Spleen (tissue), 11 donors: ENCODE data around the gene DUSP8. TPM values are rescaled to one million over a fixed set of nuclear protein-coding genes. Genes with fewer than 3 reads are reported as not detected.

Experiments used
- DNase-seq: peaks from one replicate; pipeline ENCODE4 v3.0.0-alpha.2; 2020
- H3K27ac ChIP-seq, 8 donors: fragments of 200-600 bp; sonication (generic) in 7 of 8; 1 replicate in 4 of 8; 2 replicates in 4 of 8; pipeline versions ENCODE4 v1.5.0 to v1.8.0; 2016 to 2021; ENCODE audit warnings: inconsistent platforms in 4 of 8, mild to moderate bottlenecking in 4 of 8, moderate library complexity in 1 of 8
- H3K27me3 ChIP-seq, 7 donors: fragments of 200-600 bp; sonication (generic) in 6 of 7; replicated peaks in 1 of 7; 1 replicate in 4 of 7; 2 replicates in 3 of 7; pipeline versions ENCODE4 v1.5.0 to v1.8.0; 2016 to 2021; ENCODE audit warnings: inconsistent platforms in 3 of 7, mild to moderate bottlenecking in 1 of 7
- H3K36me3 ChIP-seq, 6 donors: fragments of 200-600 bp; sonication (generic) in 5 of 6; 1 replicate in 4 of 6; 2 replicates in 2 of 6; pipeline versions ENCODE4 v1.5.0 to v1.8.0; 2016 to 2021; ENCODE audit warnings: inconsistent platforms in 2 of 6
- H3K4me1 ChIP-seq, 6 donors: fragments of 200-600 bp; sonication (generic) in 5 of 6; 1 replicate in 3 of 6; 2 replicates in 3 of 6; pipeline versions ENCODE4 v1.5.0 to v1.8.0; 2016 to 2021; ENCODE audit warnings: inconsistent platforms in 3 of 6
- H3K4me3 ChIP-seq, 8 donors: fragments of 200-600 bp; sonication (generic) in 7 of 8; 1 replicate in 4 of 8; 2 replicates in 4 of 8; pipeline versions ENCODE4 v1.5.0 to v1.8.0; 2016 to 2021; ENCODE audit warnings: inconsistent platforms in 4 of 8, mild to moderate bottlenecking in 4 of 8, moderate library complexity in 2 of 8
- H3K9me3 ChIP-seq, 8 donors: fragments of 200-600 bp; sonication (generic) in 7 of 8; 1 replicate in 4 of 8; 2 replicates in 4 of 8; pipeline versions ENCODE4 v1.5.0 to v1.8.0; 2016 to 2021; ENCODE audit warnings: inconsistent platforms in 4 of 8
- CTCF ChIP-seq, 11 experiments: fragments of 200-600 bp in 7 of 11; fragments of 450-650 bp in 4 of 11; sonication (generic) in 4 of 11; IDR thresholded peaks in 8 of 11; conservative IDR thresholded peaks in 3 of 11; 1 replicate in 7 of 11; 2 replicates in 4 of 11; pipeline versions ENCODE4 v1.4.0 to v1.8.0; 2016 to 2021; ENCODE audit warnings: antibody characterized with exemption in 11 of 11, inconsistent platforms in 4 of 11, mild to moderate bottlenecking in 1 of 11
- POLR2A ChIP-seq, 3 donors: fragments of 450-650 bp; IDR thresholded peaks; one replicate each; pipeline ENCODE4 v1.5.1; 2017; ENCODE audit warnings: antibody characterized with exemption in 3 of 3, mild to moderate bottlenecking in 1 of 3
- POLR2AphosphoS5 ChIP-seq, 3 donors: sonication (generic); formaldehyde crosslinking; IDR thresholded peaks; one replicate each; pipeline ENCODE4 v1.5.1; 2017; ENCODE audit warnings: antibody characterized with exemption in 3 of 3
- WGBS, 5 donors: extraction: QIAGEN DNeasy Blood & Tissue Kit in 3 of 5; methylation state at CpG; one replicate each; pipeline versions ENCODE4 v1.1.5 to v1.1.7; 2013 to 2018; 5-methylcytosine and 5-hydroxymethylcytosine counted together
- intact Hi-C: fragments of 100-400 bp; cut with DNase I; formaldehyde crosslinking; loops from one replicate; pipeline ENCODE4 v1.15.0; 2023; ENCODE audit warnings: low total_unique reads
- polyA plus RNA-seq, 3 donors: library from polyadenylated mRNA; stranded (reverse); fragments of 200-250 nt; gene quantifications; one replicate each; pipeline ENCODE4 v1.2.1, GENCODE V29; 2013
- total RNA-seq, 7 donors: library from RNA; depleted of rRNA in 3 of 7; stranded (reverse); fragments of >200 nt in 3 of 7; fragmentation: NEBNext Ultra II Directional in 4 of 7; extraction: Animal tissue kit (Norgen Biotek cat#: 25700) in 4 of 7; gene quantifications; one replicate each; pipeline versions ENCODE4 v1.1.0 to v1.2.1, GENCODE V29; 2016 to 2021
- donor health status: healthy with polysubstance abuse.
- donor health status: DM: no; HTN: no; CAD: no; lungs with moderate emphysema.
- donor health status: DM: no; HTN: no; CAD: no.
- donor health status: Bipolar disorder and iron deficiency.
- donor health status: healthy.
- donor health status: DM: no; HTN: no; CAD: no.
- donor health status: DM: yes; HTN: yes; CAD: no.

DUSP8 gene
- total and polyA plus RNA-seq, 10 donors = 0.38 to 18.4 (median 2.6) TPM

DNA sequence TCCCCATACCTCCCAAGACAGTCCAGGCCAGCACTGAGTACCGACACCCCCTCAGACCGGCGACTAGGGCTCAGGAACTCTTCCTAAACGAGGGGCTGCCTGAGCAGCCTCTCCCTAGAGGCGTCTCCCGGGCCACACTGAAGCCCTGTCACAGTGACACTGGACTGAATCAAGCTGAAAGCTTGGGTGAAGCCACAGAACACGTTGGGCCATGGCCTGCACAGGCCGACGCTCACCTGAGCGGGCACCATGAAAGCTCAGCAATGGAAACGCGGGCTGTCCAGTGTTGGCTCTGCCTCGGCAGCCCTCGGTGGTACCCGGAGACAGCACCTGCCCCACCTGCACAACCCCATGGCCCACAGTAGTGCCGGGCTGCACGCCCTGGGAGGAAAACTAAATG, 42.8 kb downstream of the DUSP8 start:
- no peaks in the 10 kb centered on the region for H3K27me3 ChIP-seq

DNA sequence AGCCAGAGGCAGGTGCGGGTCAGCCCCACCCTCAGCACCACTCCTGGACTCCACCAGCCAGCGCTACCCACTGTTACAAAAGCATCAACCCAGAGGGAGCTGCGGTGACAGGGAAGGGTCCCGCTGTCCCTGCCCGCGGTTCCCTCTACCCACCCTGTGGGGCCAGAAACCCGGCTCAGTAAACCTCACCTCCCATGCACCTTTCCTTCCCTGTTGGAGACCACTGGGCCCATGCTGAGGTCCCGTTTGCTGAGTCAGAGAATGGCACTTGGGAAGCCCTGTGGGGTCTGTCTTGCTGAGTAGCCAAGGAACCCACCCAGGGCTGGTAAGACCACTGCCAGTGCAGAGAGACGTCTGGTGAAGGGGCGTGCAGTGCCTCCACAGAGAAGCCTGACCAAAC, 43.4 kb downstream of the DUSP8 start:
- H3K9me3 ChIP-seq = no peaks in the 10 kb centered on the region
- H3K27ac ChIP-seq = no peak overlapping the region
- H3K27me3 ChIP-seq = no peaks in the 10 kb centered on the region
- no peak for TF ChIP-seq POLR2AphosphoS5 (IDR thresholded peaks at IDR 0.05)
- TF ChIP-seq CTCF (IDR thresholded peaks at IDR 0.05 in 8 of 11, conservative IDR thresholded peaks at IDR 0.05 in 3 of 11) = no peak
- no peak for TF ChIP-seq POLR2A (IDR thresholded peaks at IDR 0.05)
- 89 to 94% (median 92%) methylated on average over 9 to 10 of the region's 10 CpGs for WGBS, 5 donors
- intact Hi-C loops = loop anchor here (10.0 kb wide), 1 partner anchor 224 kb away; the partner anchor contains the start of gene TOLLIP
- H3K4me1 ChIP-seq = peaks cover 8 to 98% (median 55%) of the 10 kb centered on the region in 6 donors
- DNase-seq = no peak
- H3K4me3 ChIP-seq = no peak overlapping the region
- peaks cover 0 to 37% (median 11%) of the 10 kb centered on the region in 6 donors for H3K36me3 ChIP-seq

More for the DNA sequence above, 42.8 kb downstream of the DUSP8 start:
- TF ChIP-seq POLR2AphosphoS5 (IDR thresholded peaks at IDR 0.05) (peak in 1 of 3 donors; percentile 7), CTCF (IDR thresholded peaks at IDR 0.05 in 8 of 11, conservative IDR thresholded peaks at IDR 0.05 in 3 of 11) (no peak), POLR2A (IDR thresholded peaks at IDR 0.05) (no peak)
- Histone ChIP-seq H3K36me3 (peaks cover 0 to 40% (median 11%) of the 10 kb centered on the region in 6 donors), H3K27ac (no peak overlapping the region), H3K4me3 (no peak overlapping the region), H3K9me3 (no peaks in the 10 kb centered on the region), H3K4me1 (peaks cover 8 to 98% (median 55%) of the 10 kb centered on the region in 6 donors)
- DNase-seq = no peak
- intact Hi-C loops = loop anchor here (10.0 kb wide), 1 partner anchor 224 kb away; the partner anchor contains the start of gene TOLLIP
- WGBS, 5 donors = 82 to 95% (median 93%) methylated on average over 13 to 17 of the region's 17 CpGs

DNA sequence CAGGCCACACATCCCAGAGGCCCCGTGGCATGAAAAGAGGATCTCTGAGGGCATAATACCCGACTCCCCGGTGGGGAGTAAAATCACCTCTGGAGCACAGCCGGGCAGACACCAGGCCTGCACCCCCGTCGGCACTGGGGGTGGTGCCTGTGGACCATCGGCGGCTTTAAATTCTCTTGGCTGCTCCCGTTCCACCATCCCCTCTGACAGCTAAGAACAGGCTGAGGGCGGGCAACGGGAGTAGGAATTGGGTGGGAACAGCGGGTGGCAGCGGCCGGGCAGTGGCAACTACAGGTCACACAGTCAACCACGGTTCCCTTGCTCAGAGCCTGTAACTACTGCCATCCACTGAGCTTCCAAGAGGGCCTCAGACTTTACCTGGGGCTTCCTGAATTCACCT, 45.3 kb downstream of the DUSP8 start:
- WGBS, 5 donors = 83 to 92% (median 90%) methylated on average over 11 to 15 of the region's 15 CpGs
- intact Hi-C loops = loop anchor here (10.0 kb wide), 1 partner anchor 222 kb away; the partner anchor contains the start of gene TOLLIP
- peaks cover 6 to 98% (median 55%) of the 10 kb centered on the region in 6 donors for H3K4me1 ChIP-seq

More for the DNA sequence above, 45.3 kb downstream of the DUSP8 start:
- Histone ChIP-seq H3K36me3 (peaks cover 0 to 18% (median under 1%) of the 10 kb centered on the region in 6 donors), H3K27me3 (no peaks in the 10 kb centered on the region), H3K27ac (no peak overlapping the region), H3K4me3 (no peak overlapping the region), H3K9me3 (no peaks in the 10 kb centered on the region)
- DNase-seq = no peak
- no peak for TF ChIP-seq CTCF (IDR thresholded peaks at IDR 0.05 in 8 of 11, conservative IDR thresholded peaks at IDR 0.05 in 3 of 11)
- TF ChIP-seq POLR2AphosphoS5 (IDR thresholded peaks at IDR 0.05) = peak in 1 of 3 donors; percentile 8
